Endothelial cell of umbilical vein (primary cell): Measurements from ENCODE around the gene MMS19. TPM values are rescaled to one million over a fixed set of nuclear protein-coding genes. Genes with fewer than 3 reads are reported as not detected.

Source experiments
- BruUV-seq: library from RNA; stranded (reverse); fragments of 400-500 nt; replicated peaks from 2 replicates; lab custom pipeline; 2021; lab: Mats Ljungman, UMichigan
- CTCF ChIA-PET: fragments of 300-600, 350-600 bp; sonication (Branson Sonifier 250); formaldehyde crosslinking; loops from one replicate; lab custom pipeline; 2021; ENCODE audit warnings: antibody characterized with exemption, inconsistent platforms; lab: Charles Lee
- POLR2A ChIA-PET: fragments of 300-600, 350-600 bp; sonication (Branson Sonifier 250); formaldehyde crosslinking; loops from one replicate; lab custom pipeline; 2021; ENCODE audit warnings: antibody characterized with exemption, inconsistent platforms; lab: Charles Lee
- DNase-seq: peaks from one replicate; pipeline ENCODE4 v3.0.0-alpha.2; 2011; ENCODE audit warnings: low read depth, low spot score
- FAIRE-seq: peaks from 2 replicates; lab custom pipeline; 2011; peaks lifted over from hg19 to GRCh38; lab: Jason Lieb, UNC
- H2AFZ ChIP-seq: 2 replicates; pipeline ENCODE4 v1.6.0; 2012; ENCODE audit warnings: low read depth, low read length, control low read depth, inconsistent platforms
- H3K27ac ChIP-seq: 2 replicates; pipeline ENCODE4 v1.5.1; 2011; ENCODE audit warnings: low read depth, mild to moderate bottlenecking, control low read depth, low read length, moderate library complexity; ENCODE audit not compliant: insufficient read depth
- H3K27me3 ChIP-seq, 2 experiments: 2 replicates each; pipeline versions ENCODE4 v1.6.0 to v1.6.1; 2011; ENCODE audit warnings: low read length in 2 of 2, mixed read lengths in 1 of 2; ENCODE audit not compliant: control insufficient read depth in 2 of 2, insufficient read depth in 2 of 2
- H3K36me3 ChIP-seq, 2 experiments: 2 replicates in 1 of 2; 3 replicates in 1 of 2; pipeline ENCODE4 v1.5.1; 2011; ENCODE audit warnings: low read length in 2 of 2, mild to moderate bottlenecking in 1 of 2, moderate library complexity in 1 of 2; ENCODE audit not compliant: control insufficient read depth in 2 of 2, insufficient read depth in 2 of 2; ENCODE audit errors: extremely low read depth in 1 of 2
- H3K4me1 ChIP-seq: 3 replicates; pipeline ENCODE4 v1.5.1; 2011; ENCODE audit warnings: mild to moderate bottlenecking, low read length; ENCODE audit not compliant: control insufficient read depth, insufficient read depth; ENCODE audit errors: extremely low read depth
- H3K4me2 ChIP-seq: 2 replicates; pipeline ENCODE4 v1.6.1; 2011; ENCODE audit warnings: low read length, control low read depth, mixed read lengths; ENCODE audit not compliant: insufficient read depth
- H3K4me3 ChIP-seq, 3 experiments: fragments of 200-600 bp in 1 of 3; sonication (generic), shearing (Covaris generic) in 1 of 3; replicated peaks in 1 of 3; 2 replicates each; pipeline ENCODE4 v1.5.1; 2011 to 2016; ENCODE audit warnings: control low read depth in 3 of 3, low read length in 3 of 3, mild to moderate bottlenecking in 2 of 3, inconsistent platforms in 1 of 3, low read depth in 1 of 3, moderate library complexity in 1 of 3; ENCODE audit not compliant: insufficient read depth in 1 of 3
- H3K79me2 ChIP-seq: 2 replicates; pipeline ENCODE4 v1.6.0; 2012; ENCODE audit warnings: low read length, inconsistent platforms; ENCODE audit not compliant: control insufficient read depth, insufficient read depth
- H3K9ac ChIP-seq: replicated peaks from 2 replicates; pipeline ENCODE3; 2011; ENCODE audit warnings: low read length, control low read depth; ENCODE audit not compliant: insufficient read depth; ENCODE audit errors: extremely low read depth
- H3K9me1 ChIP-seq: replicated peaks from 3 replicates; pipeline ENCODE4 v1.6.0; 2011; ENCODE audit warnings: mild to moderate bottlenecking, low read length; ENCODE audit not compliant: control insufficient read depth, insufficient read depth; ENCODE audit errors: extremely low read depth
- H3K9me3 ChIP-seq: replicated peaks from 2 replicates; pipeline ENCODE4 v1.5.1; 2012; ENCODE audit warnings: low read length, inconsistent platforms; ENCODE audit not compliant: control insufficient read depth, insufficient read depth
- H4K20me1 ChIP-seq: replicated peaks from 2 replicates; pipeline ENCODE3; 2011; ENCODE audit warnings: mild to moderate bottlenecking, low read length; ENCODE audit not compliant: control insufficient read depth, insufficient read depth; ENCODE audit errors: extremely low read depth
- CTCF ChIP-seq, 2 donors: IDR thresholded peaks; 1 replicate in 1 of 2; 2 replicates in 1 of 2; pipeline ENCODE4 v1.5.1; 2011; ENCODE audit warnings: low read length in 2 of 2, mild to moderate bottlenecking in 2 of 2, moderate library complexity in 2 of 2, control low read depth in 1 of 2, inconsistent platforms in 1 of 2, low read depth in 1 of 2; ENCODE audit not compliant: insufficient read depth in 1 of 2; ENCODE audit errors: extremely low read depth in 1 of 2
- EZH2 ChIP-seq: IDR thresholded peaks from 2 replicates; pipeline ENCODE4 v1.6.1; 2012; ENCODE audit warnings: borderline replicate concordance, low read depth, mild to moderate bottlenecking, moderate library complexity, low read length, inconsistent platforms; ENCODE audit not compliant: severe bottlenecking
- FOS ChIP-seq: IDR thresholded peaks from 2 replicates; pipeline ENCODE4 v1.6.1; 2011; ENCODE audit warnings: mild to moderate bottlenecking, low read length, moderate library complexity, borderline replicate concordance; ENCODE audit not compliant: insufficient read depth
- GATA2 ChIP-seq: IDR thresholded peaks from 2 replicates; pipeline ENCODE4 v1.7.0; 2011; ENCODE audit warnings: low read depth, mild to moderate bottlenecking, moderate library complexity, mixed read lengths, low read length; ENCODE audit not compliant: insufficient read length, insufficient read depth
- JUN ChIP-seq: IDR thresholded peaks from 2 replicates; pipeline ENCODE4 v1.6.1; 2011; ENCODE audit warnings: borderline replicate concordance, low read depth; ENCODE audit not compliant: insufficient read length, insufficient read depth
- MAX ChIP-seq: IDR thresholded peaks from 2 replicates; pipeline ENCODE4 v1.6.1; 2011; ENCODE audit not compliant: insufficient read depth, insufficient read length
- MYC ChIP-seq: IDR thresholded peaks from one replicate; pipeline ENCODE4 v1.6.1; 2011; ENCODE audit warnings: mild to moderate bottlenecking, low read depth, low read length
- POLR2A ChIP-seq: IDR thresholded peaks from 2 replicates; pipeline ENCODE4 v1.6.1; 2012; ENCODE audit warnings: low read depth, mild to moderate bottlenecking, control low read depth, low read length
- POLR2AphosphoS5 ChIP-seq: IDR thresholded peaks from 2 replicates; pipeline ENCODE4 v1.6.1; 2012; ENCODE audit warnings: low read depth, mild to moderate bottlenecking, control low read depth, low read length, moderate library complexity; ENCODE audit not compliant: insufficient read depth
- dilution Hi-C: fragments of 300-500 bp; cut with MboI; formaldehyde crosslinking; loops from one replicate; pipeline ENCODE4 v1.15.0; 2019; ENCODE audit warnings: low sequenced_read_pairs; ENCODE audit not compliant: extremely low pct_ligation_motif_present
- intact Hi-C: fragments of 100-400 bp; cut with micrococcal nuclease; formaldehyde crosslinking; loops from one replicate; pipeline ENCODE4 v1.10.0; 2022
- polyA plus RNA-seq, 4 experiments: library from polyadenylated mRNA; depleted of rRNA in 3 of 4; stranded (reverse) in 3 of 4; unstranded in 1 of 4; fragments of >200 nt; gene quantifications; 2 replicates each; pipeline versions ENCODE4 v1.2.1 to v1.2.3, GENCODE V29; 2011 to 2012; ENCODE audit warnings: missing spikeins in 1 of 4
- total RNA-seq: library from RNA; stranded (reverse); gene quantifications from 2 replicates; pipeline ENCODE4 v1.2.3, GENCODE V29; 2021

Gene MMS19
- total and polyA plus RNA-seq, 2 donors (not counting 3 experiments of a cell fraction or from before 2014, with no cell fraction given) = 95.2 to 123 TPM

GRCh38 chr10:97532935-97533671, 34.9 kb upstream of the MMS19 start:
- Histone ChIP-seq H3K9ac (no peak overlapping the region), H3K4me2 (no peak overlapping the region), H2AFZ (no peak overlapping the region), H3K27ac (no peak overlapping the region), H3K36me3 (peaks cover 0 to 2% of the 10 kb centered on the region in 2 experiments), H4K20me1 (no peaks in the 10 kb centered on the region), H3K4me3 (no peak overlapping the region), H3K9me1 (no peaks in the 10 kb centered on the region), H3K79me2 (peaks cover 2% of the 10 kb centered on the region), H3K4me1 (no peaks in the 10 kb centered on the region), H3K9me3 (no peaks in the 10 kb centered on the region), H3K27me3 (no peaks in the 10 kb centered on the region)
- dilution Hi-C loops = no loop called here
- TF ChIP-seq POLR2A (no peak), POLR2AphosphoS5 (no peak), EZH2 (no peak), JUN (no peak), MYC (no peak), MAX (no peak), CTCF (IDR thresholded peaks at IDR 0.05; ENCODE audit: extremely low read depth in 1 of 2, insufficient read depth in 1 of 2, low read depth in 1 of 2, low read length in 2 of 2) (no peak), GATA2 (no peak), FOS (no peak)
- DNase-seq = no peak
- ChIA-PET POLR2A (interaction anchor here (0.6 kb wide), 1 partner anchor 9 kb away, joined by 3 read pairs; no protein-coding TSS in a partner anchor), CTCF (interaction anchor here (1.3 to 4.4 kb wide), 15 partner anchors 8 to 79 kb away, joined by 4 to 159 read pairs (median 10); partner anchors contain the start of genes ANKRD2 and UBTD1)
- intact Hi-C loops = loop anchor here (1.0 kb wide), 1 partner anchor 79 kb away; no protein-coding TSS in a partner anchor
- no peak for FAIRE-seq
- no TSS peak for BruUV-seq
